ENCODE results near the gene YWHAE.
"Not testable (repeated sequence)": the region's sequence is repeated elsewhere in the genome, so short reads cannot be mapped to it uniquely, and the experiment has no call there.

The YWHAE gene

DNA sequence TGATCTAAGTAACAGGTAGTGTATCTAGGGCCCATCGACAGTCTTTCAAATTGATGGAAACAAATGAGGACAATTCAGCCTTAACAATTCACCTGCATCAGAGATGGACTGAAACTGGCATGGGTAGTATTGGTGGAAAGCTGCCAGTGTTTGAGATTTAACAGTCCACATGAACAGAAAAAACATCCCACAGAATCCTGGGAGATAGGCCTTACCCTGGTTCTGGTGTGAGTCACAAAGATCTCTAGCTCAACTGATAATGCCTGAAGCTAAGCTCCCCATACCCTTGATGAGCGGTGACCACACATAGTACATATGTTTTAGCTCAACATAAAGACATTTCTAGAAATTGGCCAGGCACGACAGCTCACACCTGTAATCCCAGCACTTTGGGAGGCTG is 34.1 kb upstream of the YWHAE start:
- H3K4me3 ChIP-seq (ENCODE audit: low read length in 2 of 2): no peak overlapping the region
- no peaks in the 10 kb centered on the region for H3K27me3 ChIP-seq (ENCODE audit: control insufficient read depth in 2 of 2, insufficient read depth in 2 of 2, low read length in 2 of 2)
- no peaks in the 10 kb centered on the region for H3K9me3 ChIP-seq (ENCODE audit: control insufficient read depth in 2 of 2, low read length in 2 of 2)
- no peak overlapping the region for H3K27ac ChIP-seq (ENCODE audit: low read depth in 2 of 2, low read length in 2 of 2)
- H3K36me3 ChIP-seq (ENCODE audit: control insufficient read depth in 2 of 2, insufficient read depth in 2 of 2, low read length in 2 of 2): peaks cover 37 to 44% of the 10 kb centered on the region in 2 donors
- no peaks in the 10 kb centered on the region for H3K4me1 ChIP-seq (ENCODE audit: control insufficient read depth in 2 of 2, insufficient read depth in 2 of 2, low read length in 2 of 2)
- no peak overlapping the region for H3K9ac ChIP-seq (ENCODE audit: low read depth in 1 of 2, low read length in 2 of 2)

DNA sequence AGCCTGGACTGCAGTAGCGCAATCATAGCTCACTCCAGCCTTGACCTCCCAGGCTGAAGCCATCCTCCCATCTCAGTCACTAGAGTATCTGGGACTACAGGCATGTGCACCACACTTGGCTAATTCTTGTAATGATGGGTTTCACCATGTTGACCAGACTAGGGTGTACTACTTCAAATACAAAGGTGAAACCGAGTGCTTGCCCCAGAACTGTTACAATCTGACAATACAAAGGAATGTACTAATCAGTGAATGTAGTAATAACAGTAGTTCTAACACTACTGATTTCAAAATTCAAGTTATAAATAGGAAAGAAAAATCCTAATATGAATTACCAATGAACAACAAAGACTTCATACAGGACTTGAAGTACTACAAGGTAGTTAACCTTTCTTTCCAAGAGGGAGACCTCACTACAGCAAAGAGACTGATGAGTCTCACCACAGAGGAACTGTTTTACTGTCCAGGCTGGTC is 31.6 kb upstream of the YWHAE start:
- no peaks in the 10 kb centered on the region for H3K9me3 ChIP-seq (ENCODE audit: control insufficient read depth in 2 of 2, low read length in 2 of 2)
- H3K36me3 ChIP-seq (ENCODE audit: control insufficient read depth in 2 of 2, insufficient read depth in 2 of 2, low read length in 2 of 2): peaks cover 32 to 44% of the 10 kb centered on the region in 2 donors
- no peak overlapping the region for H3K27ac ChIP-seq (ENCODE audit: low read depth in 2 of 2, low read length in 2 of 2)
- H3K4me3 ChIP-seq (ENCODE audit: low read length in 2 of 2): no peak overlapping the region
- no peak overlapping the region for H3K9ac ChIP-seq (ENCODE audit: low read depth in 1 of 2, low read length in 2 of 2)
- no peaks in the 10 kb centered on the region for H3K4me1 ChIP-seq (ENCODE audit: control insufficient read depth in 2 of 2, insufficient read depth in 2 of 2, low read length in 2 of 2)
- no peaks in the 10 kb centered on the region for H3K27me3 ChIP-seq (ENCODE audit: control insufficient read depth in 2 of 2, insufficient read depth in 2 of 2, low read length in 2 of 2)

DNA sequence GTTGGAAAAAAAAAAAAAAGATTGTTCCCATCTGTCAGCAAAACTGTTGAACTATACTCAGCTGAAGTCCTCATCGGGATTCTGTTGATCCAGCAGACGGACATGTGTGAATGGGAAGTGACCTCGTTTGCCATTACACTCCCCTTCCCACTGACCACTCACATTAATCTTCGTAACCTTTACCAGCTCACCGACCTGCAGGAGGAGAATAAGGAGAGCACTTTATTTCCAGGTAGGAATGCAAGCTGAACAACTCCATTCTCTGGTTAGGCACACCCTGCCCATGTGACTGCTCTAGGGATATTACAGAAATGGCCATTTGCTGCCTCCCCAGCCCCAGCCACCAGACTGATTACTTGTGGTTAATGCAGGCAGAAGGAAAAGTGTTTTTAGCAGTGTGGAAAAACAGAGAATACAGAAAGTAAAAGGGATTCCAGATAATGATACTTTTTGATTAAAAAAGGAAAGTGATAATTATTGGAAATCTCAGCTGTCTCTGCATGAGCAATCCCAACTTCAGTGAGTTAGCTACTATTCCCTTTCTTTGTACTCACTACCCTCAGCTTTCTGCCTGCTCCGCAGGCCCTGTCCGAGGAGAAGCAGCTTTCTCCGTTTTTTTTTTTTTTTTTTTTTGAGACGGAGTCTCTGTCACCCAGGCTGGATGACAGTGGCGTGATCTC is 23.6 kb upstream of the YWHAE start:
- H3K9ac ChIP-seq (ENCODE audit: low read depth in 1 of 2, low read length in 2 of 2): no peak overlapping the region
- no peak overlapping the region for H3K27ac ChIP-seq (ENCODE audit: low read depth in 2 of 2, low read length in 2 of 2)
- no peaks in the 10 kb centered on the region for H3K4me1 ChIP-seq (ENCODE audit: control insufficient read depth in 2 of 2, insufficient read depth in 2 of 2, low read length in 2 of 2)
- no peaks in the 10 kb centered on the region for H3K9me3 ChIP-seq (ENCODE audit: control insufficient read depth in 2 of 2, low read length in 2 of 2)
- peaks cover 33 to 43% of the 10 kb centered on the region in 2 donors for H3K36me3 ChIP-seq (ENCODE audit: control insufficient read depth in 2 of 2, insufficient read depth in 2 of 2, low read length in 2 of 2)
- H3K27me3 ChIP-seq (ENCODE audit: control insufficient read depth in 2 of 2, insufficient read depth in 2 of 2, low read length in 2 of 2): no peaks in the 10 kb centered on the region
- no peak overlapping the region for H3K4me3 ChIP-seq (ENCODE audit: low read length in 2 of 2)

DNA sequence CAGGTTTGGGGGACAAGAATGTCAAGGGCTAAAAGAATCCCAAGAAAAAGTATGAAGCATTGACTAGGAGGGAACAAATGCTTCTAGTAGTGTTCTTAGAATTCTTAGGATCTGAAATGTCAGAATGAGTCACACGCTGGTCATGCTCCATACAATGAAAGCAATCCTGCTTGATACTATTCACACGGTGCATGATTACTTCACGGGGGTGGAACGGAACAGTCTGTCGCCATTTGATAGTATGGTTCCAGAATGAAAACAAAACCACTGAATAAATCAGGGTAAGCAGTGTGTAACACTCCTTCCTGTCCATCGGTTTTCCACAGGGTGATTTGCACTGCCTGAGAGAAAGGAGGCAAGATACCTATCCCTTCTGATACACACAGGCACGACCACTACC is 22.9 kb upstream of the YWHAE start:
- Histone ChIP-seq H3K27ac (ENCODE audit: low read depth in 2 of 2, low read length in 2 of 2) (no peak overlapping the region), H3K36me3 (ENCODE audit: control insufficient read depth in 2 of 2, insufficient read depth in 2 of 2, low read length in 2 of 2) (peaks cover 33 to 44% of the 10 kb centered on the region in 2 donors), H3K9ac (ENCODE audit: low read depth in 1 of 2, low read length in 2 of 2) (no peak overlapping the region), H3K4me1 (ENCODE audit: control insufficient read depth in 2 of 2, insufficient read depth in 2 of 2, low read length in 2 of 2) (no peaks in the 10 kb centered on the region), H3K27me3 (ENCODE audit: control insufficient read depth in 2 of 2, insufficient read depth in 2 of 2, low read length in 2 of 2) (no peaks in the 10 kb centered on the region), H3K9me3 (ENCODE audit: control insufficient read depth in 2 of 2, low read length in 2 of 2) (no peaks in the 10 kb centered on the region), H3K4me3 (ENCODE audit: low read length in 2 of 2) (no peak overlapping the region)

DNA sequence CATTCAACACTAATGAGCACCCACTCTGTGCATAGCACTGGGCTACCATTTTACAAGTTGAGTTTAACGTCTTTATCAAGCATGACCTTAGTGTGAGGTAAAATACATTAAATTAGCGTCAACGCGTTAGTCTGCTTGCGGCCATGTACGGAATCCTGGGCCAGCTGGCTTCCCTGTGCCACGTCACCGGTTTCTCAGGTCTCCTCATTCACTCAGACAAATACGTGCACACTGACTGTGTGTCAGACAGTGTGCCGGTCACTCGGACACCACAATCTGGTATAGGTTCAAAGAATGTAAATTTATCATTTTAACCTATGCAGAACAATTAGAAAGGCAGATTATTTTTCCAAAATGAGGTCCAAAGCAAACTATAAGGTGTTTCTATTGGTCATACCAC is 21.4 kb upstream of the YWHAE start:
- H3K27me3 ChIP-seq (ENCODE audit: control insufficient read depth in 2 of 2, insufficient read depth in 2 of 2, low read length in 2 of 2): no peaks in the 10 kb centered on the region
- no peak overlapping the region for H3K27ac ChIP-seq (ENCODE audit: low read depth in 2 of 2, low read length in 2 of 2)
- H3K4me1 ChIP-seq (ENCODE audit: control insufficient read depth in 2 of 2, insufficient read depth in 2 of 2, low read length in 2 of 2): no peaks in the 10 kb centered on the region
- H3K36me3 ChIP-seq (ENCODE audit: control insufficient read depth in 2 of 2, insufficient read depth in 2 of 2, low read length in 2 of 2): peaks cover 33 to 46% of the 10 kb centered on the region in 2 donors
- no peak overlapping the region for H3K9ac ChIP-seq (ENCODE audit: low read depth in 1 of 2, low read length in 2 of 2)
- H3K4me3 ChIP-seq (ENCODE audit: low read length in 2 of 2): no peak overlapping the region
- H3K9me3 ChIP-seq (ENCODE audit: control insufficient read depth in 2 of 2, low read length in 2 of 2): no peaks in the 10 kb centered on the region

DNA sequence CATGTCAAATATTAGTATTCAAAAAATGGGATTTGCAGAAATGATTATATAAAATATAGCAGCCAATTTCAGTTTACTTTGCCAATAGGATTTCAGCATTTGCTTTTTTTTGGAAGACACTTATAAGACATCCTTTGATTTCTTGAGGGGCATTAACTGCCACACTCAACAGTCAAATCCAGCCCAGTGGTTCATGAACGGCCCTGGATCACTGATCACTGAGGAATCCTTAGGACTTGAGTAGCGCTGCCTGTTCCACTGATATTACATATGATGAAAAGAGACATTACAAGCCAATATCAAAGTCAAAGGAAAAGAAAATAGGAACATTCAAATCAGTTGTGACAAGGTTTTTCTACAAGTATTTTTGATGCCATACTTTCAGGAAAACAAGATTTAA is 21.0 kb upstream of the YWHAE start:
- no peaks in the 10 kb centered on the region for H3K9me3 ChIP-seq (ENCODE audit: control insufficient read depth in 2 of 2, low read length in 2 of 2)
- no peak overlapping the region for H3K4me3 ChIP-seq (ENCODE audit: low read length in 2 of 2)
- no peaks in the 10 kb centered on the region for H3K27me3 ChIP-seq (ENCODE audit: control insufficient read depth in 2 of 2, insufficient read depth in 2 of 2, low read length in 2 of 2)
- H3K4me1 ChIP-seq (ENCODE audit: control insufficient read depth in 2 of 2, insufficient read depth in 2 of 2, low read length in 2 of 2): no peaks in the 10 kb centered on the region
- no peak overlapping the region for H3K9ac ChIP-seq (ENCODE audit: low read depth in 1 of 2, low read length in 2 of 2)
- H3K27ac ChIP-seq (ENCODE audit: low read depth in 2 of 2, low read length in 2 of 2): no peak overlapping the region
- H3K36me3 ChIP-seq (ENCODE audit: control insufficient read depth in 2 of 2, insufficient read depth in 2 of 2, low read length in 2 of 2): peaks cover 30 to 42% of the 10 kb centered on the region in 2 donors

DNA sequence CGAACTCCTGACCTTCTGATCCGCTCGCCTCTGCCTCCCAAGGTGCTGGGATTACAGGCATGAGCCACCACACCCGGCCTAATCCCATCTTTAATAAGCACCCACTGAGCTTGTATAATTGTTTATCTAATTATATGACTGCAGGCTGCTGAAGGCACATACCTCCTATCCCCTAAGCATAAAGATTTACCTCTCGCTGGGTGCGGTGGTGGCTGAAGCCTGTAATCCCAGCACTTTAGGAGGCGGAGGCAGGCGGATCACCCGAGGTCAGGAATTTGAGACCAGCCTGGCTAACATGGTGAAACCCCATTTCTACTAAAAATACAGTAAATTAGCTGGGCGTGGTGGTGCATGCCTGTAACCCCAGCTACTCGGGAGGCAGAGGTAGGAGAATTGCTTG is 20.1 kb upstream of the YWHAE start:
- peaks cover 22 to 36% of the 10 kb centered on the region in 2 donors for H3K36me3 ChIP-seq (ENCODE audit: control insufficient read depth in 2 of 2, insufficient read depth in 2 of 2, low read length in 2 of 2)
- no peak overlapping the region for H3K27ac ChIP-seq (ENCODE audit: low read depth in 2 of 2, low read length in 2 of 2)
- H3K4me1 ChIP-seq (ENCODE audit: control insufficient read depth in 2 of 2, insufficient read depth in 2 of 2, low read length in 2 of 2): no peaks in the 10 kb centered on the region
- H3K4me3 ChIP-seq (ENCODE audit: low read length in 2 of 2): no peak overlapping the region
- no peaks in the 10 kb centered on the region for H3K9me3 ChIP-seq (ENCODE audit: control insufficient read depth in 2 of 2, low read length in 2 of 2)
- H3K27me3 ChIP-seq (ENCODE audit: control insufficient read depth in 2 of 2, insufficient read depth in 2 of 2, low read length in 2 of 2): no peaks in the 10 kb centered on the region
- H3K9ac ChIP-seq (ENCODE audit: low read depth in 1 of 2, low read length in 2 of 2): no peak overlapping the region

DNA sequence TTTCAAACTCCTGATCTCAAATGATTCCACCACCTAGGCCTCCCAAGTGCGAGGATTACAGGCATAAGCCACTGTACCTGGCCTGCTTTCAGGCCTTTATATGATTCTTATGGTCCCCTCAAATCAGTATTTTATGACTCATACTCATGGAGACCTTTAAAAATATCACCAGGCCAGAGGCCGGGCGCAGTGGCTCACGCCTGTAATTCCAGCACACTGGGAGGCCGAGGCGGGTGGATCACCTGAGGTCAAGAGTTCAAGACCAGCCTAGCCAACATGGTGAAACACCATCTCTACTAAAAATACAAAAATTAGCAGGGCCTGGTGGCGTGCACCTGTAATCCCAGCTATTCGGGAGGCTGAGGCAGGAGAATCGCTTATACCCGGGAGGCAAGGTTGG is 18.5 kb upstream of the YWHAE start:
- not testable (repeated sequence) for H3K4me3 ChIP-seq (ENCODE audit: low read length in 2 of 2); H3K9ac ChIP-seq (ENCODE audit: low read depth in 1 of 2, low read length in 2 of 2); H3K27ac ChIP-seq (ENCODE audit: low read depth in 2 of 2, low read length in 2 of 2); H3K27me3 ChIP-seq (ENCODE audit: control insufficient read depth in 2 of 2, insufficient read depth in 2 of 2, low read length in 2 of 2); H3K9me3 ChIP-seq (ENCODE audit: control insufficient read depth in 2 of 2, low read length in 2 of 2); H3K4me1 ChIP-seq (ENCODE audit: control insufficient read depth in 2 of 2, insufficient read depth in 2 of 2, low read length in 2 of 2)
- H3K36me3 ChIP-seq (ENCODE audit: control insufficient read depth in 2 of 2, insufficient read depth in 2 of 2, low read length in 2 of 2): peaks cover 21 to 27% of the 10 kb centered on the region in 2 donors

DNA sequence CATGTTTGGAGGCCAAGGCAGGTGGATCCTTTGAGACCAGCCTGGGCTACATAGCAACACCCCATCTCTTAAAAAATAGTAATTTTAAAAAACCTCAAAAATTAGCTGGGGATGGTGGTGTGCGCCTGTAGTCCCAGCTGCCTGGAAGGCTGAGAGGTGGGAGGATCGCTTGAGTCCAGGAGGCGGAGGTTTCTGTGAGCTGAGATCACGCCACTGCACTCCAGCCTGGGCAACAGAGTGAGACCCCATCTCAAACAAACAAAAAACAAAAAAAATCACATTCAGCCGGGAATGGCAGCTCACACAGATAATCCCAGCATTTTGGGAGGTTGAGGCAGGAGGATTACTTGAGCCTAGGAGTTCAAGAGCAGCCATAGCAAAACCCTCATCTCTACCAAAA is 16.4 kb upstream of the YWHAE start:
- Histone ChIP-seq H3K27ac (ENCODE audit: low read depth in 2 of 2, low read length in 2 of 2) (no peak overlapping the region), H3K4me1 (ENCODE audit: control insufficient read depth in 2 of 2, insufficient read depth in 2 of 2, low read length in 2 of 2) (peaks cover 0 to 4% of the 10 kb centered on the region in 2 donors), H3K36me3 (ENCODE audit: control insufficient read depth in 2 of 2, insufficient read depth in 2 of 2, low read length in 2 of 2) (peaks cover 4 to 12% of the 10 kb centered on the region in 2 donors), H3K9me3 (ENCODE audit: control insufficient read depth in 2 of 2, low read length in 2 of 2) (no peaks in the 10 kb centered on the region), H3K27me3 (ENCODE audit: control insufficient read depth in 2 of 2, insufficient read depth in 2 of 2, low read length in 2 of 2) (no peaks in the 10 kb centered on the region), H3K4me3 (ENCODE audit: low read length in 2 of 2) (no peak overlapping the region), H3K9ac (ENCODE audit: low read depth in 1 of 2, low read length in 2 of 2) (no peak overlapping the region)

DNA sequence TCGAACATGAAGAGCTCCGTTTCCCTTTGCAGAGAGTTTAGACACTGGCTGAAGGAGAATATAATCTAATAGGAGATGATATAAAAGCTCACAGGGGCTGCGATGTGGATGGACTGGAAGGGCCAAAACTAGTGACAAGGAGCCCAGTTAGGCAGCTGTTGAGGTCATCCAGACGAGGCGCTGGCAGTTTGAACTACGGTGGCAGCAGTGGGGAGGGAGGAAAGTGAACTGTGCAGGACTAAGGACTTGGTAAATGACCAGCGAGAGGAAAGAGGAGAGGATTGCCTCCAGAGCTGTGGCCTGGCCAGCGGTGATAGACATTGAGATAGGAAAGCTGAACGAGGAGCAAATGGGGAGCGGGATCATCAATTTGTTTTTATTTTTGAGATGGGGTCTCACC is 14.6 kb upstream of the YWHAE start:
- Histone ChIP-seq H3K9me3 (ENCODE audit: control insufficient read depth in 2 of 2, low read length in 2 of 2) (no peaks in the 10 kb centered on the region), H3K27ac (ENCODE audit: low read depth in 2 of 2, low read length in 2 of 2) (no peak overlapping the region), H3K4me1 (ENCODE audit: control insufficient read depth in 2 of 2, insufficient read depth in 2 of 2, low read length in 2 of 2) (peaks cover 0 to 4% of the 10 kb centered on the region in 2 donors), H3K36me3 (ENCODE audit: control insufficient read depth in 2 of 2, insufficient read depth in 2 of 2, low read length in 2 of 2) (peaks cover 0 to 3% of the 10 kb centered on the region in 2 donors), H3K27me3 (ENCODE audit: control insufficient read depth in 2 of 2, insufficient read depth in 2 of 2, low read length in 2 of 2) (no peaks in the 10 kb centered on the region), H3K9ac (ENCODE audit: low read depth in 1 of 2, low read length in 2 of 2) (no peak overlapping the region), H3K4me3 (ENCODE audit: low read length in 2 of 2) (no peak overlapping the region)

All from mucosa of rectum (tissue), 2 donors.